Ureter (tissue), 1 donor: ENCODE results near the gene GCSH. TPM values are rescaled to one million over a fixed set of nuclear protein-coding genes. Genes with fewer than 3 reads are reported as not detected.

Source experiments
- DNase-seq: peaks from one replicate; pipeline ENCODE4 v3.0.0-alpha.2; 2020; ENCODE audit warnings: low spot score
- total RNA-seq: library from RNA; stranded (reverse); gene quantifications from one replicate; pipeline ENCODE4 v1.2.4, GENCODE V29; 2023
- donor health status: DM: yes; HTN: yes; CAD: no.

GCSH gene
- total RNA-seq, 1 donor from 2014 or later: 42.5 TPM

GRCh38 chr16:81105946-81106345, 9.8 kb upstream of the GCSH start:
- DNase-seq: no peak

GRCh38 chr16:81101702-81102101, 5.5 kb upstream of the GCSH start:
- DNase-seq: no peak

DNA sequence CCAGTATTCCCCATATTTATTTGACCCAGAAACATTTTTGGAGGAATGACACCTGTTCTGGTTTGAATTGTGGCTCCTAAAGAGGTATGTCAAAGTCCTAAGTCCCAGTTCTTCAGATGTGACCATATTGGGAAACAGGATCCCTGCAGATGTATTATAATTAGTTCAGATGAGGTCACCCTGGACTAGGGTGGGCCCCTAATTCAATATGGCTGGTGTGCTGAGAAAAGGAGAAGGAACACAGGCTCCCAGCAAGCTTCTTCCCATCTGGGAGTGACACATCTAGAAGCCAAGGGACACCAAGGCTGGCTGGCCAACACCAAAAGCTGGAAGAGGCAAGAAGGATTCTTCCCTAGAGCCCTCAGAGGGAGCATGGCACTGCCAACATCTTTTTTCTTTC, 3.8 kb upstream of the GCSH start:
- no peak for DNase-seq

DNA sequence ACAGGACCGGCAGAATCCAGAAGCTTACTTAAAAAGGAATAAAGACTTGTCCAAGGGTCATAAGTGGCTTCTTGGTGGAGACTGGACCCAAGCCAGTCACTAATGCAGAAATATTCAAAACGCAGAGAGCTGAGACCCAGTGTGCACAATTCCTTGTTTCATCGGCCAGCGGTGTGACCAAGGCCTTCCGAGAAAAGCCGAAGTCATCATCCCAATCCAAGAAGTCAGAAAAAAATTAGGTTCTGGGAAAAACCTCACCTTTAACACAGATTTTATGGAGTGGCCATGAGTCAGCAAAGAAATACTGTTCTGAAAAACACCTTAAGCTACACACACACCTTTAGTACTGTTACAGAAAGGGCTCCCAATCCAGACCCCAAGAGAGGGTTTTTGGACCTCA, 1.0 kb upstream of the GCSH start:
- no peak for DNase-seq

DNA sequence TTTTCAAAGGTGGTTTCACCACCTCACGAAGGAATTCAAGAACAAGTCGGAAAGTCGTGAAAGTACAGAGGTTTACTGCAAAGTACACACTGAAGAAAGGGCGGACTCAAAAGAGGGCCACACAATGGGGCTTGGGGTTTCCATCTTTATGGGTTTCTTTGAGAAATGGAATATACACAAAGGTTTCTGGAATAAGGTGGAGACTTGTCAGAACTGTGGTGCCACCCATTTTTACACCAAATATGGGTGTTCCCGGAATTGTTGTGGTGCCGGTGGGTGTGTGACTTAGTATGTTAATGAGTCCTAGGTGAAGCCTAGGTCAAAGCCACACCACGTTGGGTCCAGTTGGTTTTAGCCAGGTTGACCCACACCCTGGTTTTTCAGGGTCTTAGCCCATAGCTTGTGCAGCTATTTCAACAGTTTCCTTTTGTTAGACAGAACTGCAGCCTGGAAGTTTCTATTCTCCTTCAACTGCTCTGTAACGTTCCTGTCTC, 567 bp upstream of the GCSH start:
- DNase-seq: no peak

DNA sequence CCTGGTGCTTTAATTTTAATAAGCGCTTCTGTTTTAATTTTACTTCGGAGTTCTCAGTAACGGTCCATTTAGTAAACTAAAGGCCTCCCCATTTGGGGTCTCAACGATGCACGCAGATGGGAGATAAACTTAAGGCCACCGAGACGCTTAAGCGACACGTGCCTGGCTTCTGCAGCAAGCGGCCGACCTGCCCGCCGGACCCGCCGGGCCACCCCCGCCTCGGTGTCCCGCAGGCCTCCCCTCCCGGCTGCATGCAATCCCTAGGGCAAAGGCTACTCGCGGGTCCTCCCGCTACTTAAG, 592 bp downstream of the GCSH start:
- DNase-seq: no peak

DNA sequence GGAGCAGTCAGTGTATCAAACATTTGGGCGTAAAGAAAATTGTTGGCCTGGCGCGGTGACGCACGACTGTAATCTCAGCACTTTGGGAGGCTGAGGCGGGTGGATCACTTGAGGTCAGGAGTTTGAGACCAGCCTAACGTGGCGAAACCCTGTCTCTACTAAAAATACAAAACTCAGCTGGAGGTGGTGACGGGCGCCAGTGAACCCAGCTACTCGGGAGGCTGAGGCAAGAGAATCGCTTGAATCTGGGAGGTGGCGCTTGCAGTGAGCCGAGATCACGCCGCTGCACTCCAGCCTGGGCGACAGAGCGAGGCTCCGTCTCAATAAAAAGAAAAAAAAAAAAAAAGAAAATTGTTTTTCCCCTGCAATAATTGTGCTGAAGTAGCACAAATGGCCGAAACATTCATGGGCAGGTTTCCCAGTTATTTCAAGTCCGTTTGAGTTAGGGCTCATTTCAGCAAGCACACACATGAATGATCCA, 1.4 kb downstream of the GCSH start:
- no peak for DNase-seq

DNA sequence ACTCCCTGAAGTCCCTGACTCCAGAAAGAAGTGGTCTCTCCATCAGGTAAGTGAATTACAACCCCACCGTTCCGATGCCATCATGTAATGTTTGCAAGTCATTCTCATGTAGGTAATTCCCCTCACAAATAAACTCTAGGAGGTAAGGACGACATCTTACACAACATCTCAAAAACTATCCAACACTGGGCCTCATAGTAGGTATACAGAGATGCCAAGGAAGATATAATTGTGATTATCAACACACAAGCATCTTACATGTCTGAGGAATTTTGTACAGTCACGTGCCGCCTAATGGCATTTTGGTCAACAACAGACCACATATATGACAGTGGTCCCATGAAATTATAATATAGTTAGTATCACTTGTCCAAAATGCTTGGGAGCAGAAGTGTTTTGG, 7.4 kb downstream of the GCSH start:
- no peak for DNase-seq

- DNase-seq: no peak
These were observed 15.2 kb downstream of the GCSH start for GRCh38 chr16:81081014-81081413.

GRCh38 chr16:81080233-81080632, 16.0 kb downstream of the GCSH start:
- DNase-seq: no peak

DNA sequence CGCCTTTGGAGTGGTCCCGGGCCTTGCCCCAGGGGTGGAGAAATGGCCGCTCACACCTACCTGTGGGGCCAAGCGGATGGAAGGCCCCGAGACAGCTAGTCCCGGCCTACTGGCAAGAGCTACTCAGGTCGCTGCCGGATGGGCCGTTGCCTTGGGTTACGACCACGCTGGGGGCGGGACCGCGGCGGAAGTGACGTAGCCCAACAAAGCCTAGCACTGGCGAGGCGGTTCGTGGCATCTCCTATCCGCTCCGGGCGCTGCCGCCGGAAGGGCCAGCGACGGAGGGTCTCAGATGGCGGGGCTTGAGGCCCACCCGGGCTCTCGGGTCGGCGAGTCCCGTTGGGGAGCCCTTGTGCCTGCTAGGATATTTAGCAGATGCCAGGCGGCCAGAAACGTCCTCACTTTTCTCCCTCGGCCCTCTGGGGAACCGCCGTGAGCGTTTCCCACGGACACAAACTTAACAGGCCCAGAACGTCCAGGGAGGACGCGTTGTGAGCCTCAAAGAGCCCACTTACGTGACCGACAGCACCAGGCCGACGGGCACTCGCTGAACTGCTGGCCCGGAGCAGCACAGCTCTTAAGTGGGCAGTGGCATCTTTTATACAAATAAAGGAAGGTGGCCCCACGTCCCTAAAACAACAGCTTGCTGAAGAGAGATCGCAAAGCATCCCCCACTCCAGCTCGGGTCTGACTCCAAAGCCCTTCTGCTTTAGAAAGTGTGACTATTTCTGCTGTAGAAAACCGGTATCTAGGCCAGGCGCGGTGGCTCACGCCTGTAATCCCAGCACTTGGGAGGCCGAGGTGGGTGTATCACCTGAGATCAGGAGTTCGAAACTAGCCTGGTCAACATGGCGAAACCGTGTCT, 18.9 kb downstream of the GCSH start, which contains the start of gene C16orf46:
Gene C16orf46 (minus strand): TSS at position 163 of the 865 bp plus-strand sequence. CDS start 13,283 bp downstream, outside the sequence.
- peak; percentile 99 for DNase-seq

DNA sequence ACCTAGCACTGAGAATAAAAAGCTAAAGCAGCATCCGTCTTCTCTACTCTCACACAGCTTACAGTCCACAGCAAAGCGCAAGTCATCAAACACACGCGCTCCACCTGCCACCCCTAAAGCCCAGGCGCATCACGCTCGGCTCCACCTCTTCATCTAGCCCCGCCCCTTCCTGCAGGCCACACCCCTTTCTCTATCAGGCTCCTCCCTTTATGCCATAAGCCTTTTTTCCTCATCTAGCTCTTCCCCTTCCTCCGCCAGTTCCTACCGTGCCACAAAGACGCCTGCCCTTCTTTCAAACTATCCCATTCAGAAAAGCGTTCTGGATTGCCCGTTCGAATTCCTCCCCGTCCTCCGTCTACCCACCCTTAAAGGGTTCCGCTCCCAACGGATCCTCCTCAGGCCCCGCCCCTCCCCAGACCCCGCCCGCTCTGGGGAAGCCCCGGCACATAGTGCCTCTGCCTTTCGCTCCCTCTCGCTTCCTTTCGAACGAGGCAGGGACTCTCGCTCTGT, 19.6 kb downstream of the GCSH start:
- DNase-seq: peak; percentile 93

DNA sequence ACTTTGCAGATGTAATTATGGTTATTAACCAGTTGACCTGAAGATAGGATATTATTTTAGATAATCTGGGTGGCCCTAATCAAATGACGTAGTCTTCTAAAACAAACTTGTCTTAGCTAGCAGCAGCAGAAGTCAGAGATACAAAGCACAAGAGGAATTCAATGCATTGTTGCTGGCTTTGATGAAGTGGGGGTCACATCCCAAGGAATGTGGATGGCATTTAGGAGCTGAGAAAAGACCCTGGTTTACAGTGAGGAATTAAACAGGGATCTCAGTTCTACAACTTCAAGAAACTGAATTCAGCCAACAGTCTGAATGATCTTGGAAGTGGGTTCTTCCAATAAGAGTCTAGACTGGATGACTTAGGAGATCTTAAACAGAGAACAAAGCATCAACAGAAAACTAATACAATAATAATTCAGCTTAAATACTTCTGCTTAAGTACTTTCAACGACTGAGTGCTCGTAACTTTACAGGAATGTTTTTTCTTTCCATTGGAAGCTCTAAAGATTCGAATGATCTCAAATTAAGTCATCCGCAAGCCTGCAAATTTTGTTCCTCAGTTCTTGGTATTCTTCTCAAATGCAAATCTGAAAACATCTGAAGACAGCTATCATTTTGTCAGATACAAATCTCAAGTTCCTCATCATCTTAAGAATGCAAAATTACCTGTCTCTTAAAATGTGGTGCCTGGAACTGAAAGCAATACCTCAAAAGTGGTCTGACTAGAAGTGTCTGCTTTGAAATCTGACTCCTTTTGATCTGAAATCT, 22.4 kb downstream of the GCSH start:
- DNase-seq: no peak

DNA sequence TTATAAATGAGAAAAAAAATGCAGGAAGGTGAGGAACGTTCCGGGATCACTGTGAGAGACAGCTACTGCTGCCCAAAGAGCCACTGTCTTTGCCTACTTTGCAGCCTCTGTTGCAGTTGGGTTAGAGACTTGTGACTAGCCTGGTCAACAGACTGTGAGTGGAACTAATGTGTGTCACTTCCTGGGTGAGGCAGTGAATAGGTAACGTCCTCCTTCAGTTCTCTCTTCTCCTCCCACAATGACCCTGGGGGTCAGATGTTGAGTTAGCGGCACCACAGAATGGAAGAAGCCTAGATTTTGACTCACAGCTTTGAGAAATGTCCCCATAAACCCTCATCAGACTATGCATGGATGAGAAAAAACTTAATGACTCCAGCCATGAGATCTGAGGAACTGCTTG, 24.4 kb downstream of the GCSH start:
- no peak for DNase-seq

DNA sequence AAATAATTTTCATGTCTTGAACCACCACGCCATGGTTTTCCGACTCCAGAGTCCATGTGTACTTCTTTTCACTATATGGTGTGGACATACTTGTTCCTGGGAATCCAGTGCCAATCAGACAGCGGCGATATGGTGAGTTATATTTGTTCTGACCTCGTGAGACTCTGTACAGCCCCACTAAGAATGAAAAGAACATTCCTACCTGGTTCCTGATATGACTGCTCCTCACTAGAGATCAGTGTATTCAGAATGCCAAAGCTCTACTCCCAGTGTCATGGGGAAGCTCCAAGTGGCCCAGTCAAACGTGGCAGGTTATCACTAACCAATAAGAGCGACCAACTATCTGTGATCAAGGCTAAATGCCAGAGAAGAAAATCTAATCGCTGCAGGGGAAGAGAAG, 25.2 kb downstream of the GCSH start:
- no peak for DNase-seq

DNA sequence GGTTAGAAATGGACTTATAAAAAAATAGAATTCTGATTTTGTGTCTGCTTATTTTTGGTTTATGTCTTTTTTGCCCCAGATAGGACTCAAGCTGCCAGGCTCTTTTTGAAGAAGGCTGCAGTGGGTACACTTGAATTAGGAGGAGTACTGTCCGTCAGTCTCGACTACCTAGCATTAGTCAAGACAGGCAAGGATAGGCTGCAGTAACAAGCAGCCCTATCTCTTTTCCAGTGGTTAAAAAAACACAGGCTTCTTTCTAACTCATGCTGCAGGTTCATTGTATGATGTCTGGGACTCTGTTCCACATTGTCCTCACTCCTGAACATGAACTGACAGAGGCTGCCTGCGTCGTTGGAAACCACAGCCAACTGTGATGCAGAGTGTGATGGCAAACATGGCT, 27.1 kb downstream of the GCSH start:
- no peak for DNase-seq

- DNase-seq: no peak
These were observed 29.0 kb downstream of the GCSH start for GRCh38 chr16:81067166-81067565.

DNA sequence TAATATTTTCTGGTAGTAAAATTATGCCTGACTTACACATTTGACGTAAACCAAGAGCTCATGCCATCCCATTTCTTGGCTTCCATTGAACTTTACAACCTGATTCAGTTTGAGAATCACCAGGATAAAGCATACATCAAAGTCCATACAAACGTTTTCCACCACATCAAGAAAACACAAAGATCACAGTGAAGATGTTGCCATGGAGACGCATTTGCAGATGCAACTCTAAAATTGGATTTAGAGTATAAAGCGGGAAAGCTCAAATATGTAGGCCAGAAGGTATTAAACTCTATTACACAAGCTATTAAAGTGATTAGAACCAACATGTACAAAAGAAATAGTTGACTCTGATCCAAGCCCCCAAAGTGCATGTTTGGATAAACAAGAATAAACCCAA, 29.5 kb downstream of the GCSH start:
- no peak for DNase-seq

GRCh38 chr16:81061871-81062608, 34.2 kb downstream of the GCSH start:
- no peak for DNase-seq

DNA sequence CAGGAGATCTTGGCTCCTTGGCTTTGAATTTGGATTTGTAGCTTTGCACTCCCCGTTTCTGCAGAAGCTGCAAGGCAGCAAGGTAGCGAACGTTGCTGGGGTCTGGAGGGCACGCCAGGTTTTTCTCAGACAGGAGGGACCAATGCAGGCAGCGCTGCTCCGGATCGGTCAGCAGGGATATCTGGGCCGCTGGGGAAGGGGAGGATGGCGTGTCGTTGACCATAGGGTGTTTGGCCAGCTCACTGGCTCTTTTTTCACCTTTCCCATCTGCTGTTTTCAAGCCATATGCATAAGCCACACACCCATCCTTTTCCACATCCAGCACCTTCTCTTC, 34.9 kb downstream of the GCSH start:
- no peak for DNase-seq

- no peak for DNase-seq
These were observed 35.5 kb downstream of the GCSH start for GRCh38 chr16:81060576-81061306.
